B cell (primary cell): ENCODE results near the gene GAB4.
"Not testable (repeated sequence)": the region's sequence is repeated elsewhere in the genome, so short reads cannot be mapped to it uniquely, and the experiment has no call there.

Experiments
- CTCF ChIP-seq: fragments of 200-600 bp; IDR thresholded peaks from one replicate; pipeline ENCODE4 v1.8.0; 2022; ENCODE audit warnings: antibody characterized with exemption, mild to moderate bottlenecking
- EZH2 ChIP-seq: IDR thresholded peaks from 2 replicates; pipeline ENCODE4 v1.6.1; 2012; ENCODE audit warnings: borderline replicate concordance, low read depth, mild to moderate bottlenecking, moderate library complexity, low read length; ENCODE audit not compliant: insufficient read depth, poor library complexity, severe bottlenecking

- not testable (repeated sequence) for TF ChIP-seq CTCF, EZH2
Observed at GRCh38 chr22:17036842-17037711, 29.1 kb upstream of the GAB4 start.
